ENCODE results near the gene PLXDC2.

- TF ChIP-seq SIN3A (IDR thresholded peaks at IDR 0.05; ENCODE audit: borderline replicate concordance, low read depth, low read length) (no peak), FOXM1 (IDR thresholded peaks at IDR 0.05; ENCODE audit: low read depth) (no peak), CTCF (IDR thresholded peaks at IDR 0.05) (no peak), GABPA (IDR thresholded peaks at IDR 0.05; ENCODE audit: low read depth) (no peak), JUND (IDR thresholded peaks at IDR 0.05) (no peak), REST (IDR thresholded peaks at IDR 0.05; ENCODE audit: low read depth, low read length) (no peak), RCOR1 (IDR thresholded peaks at IDR 0.05; ENCODE audit: low read length) (no peak)
These were observed 43.9 kb downstream of the PLXDC2 start for GRCh38 chr10:19860107-19860506.

All from SK-N-SH (cell line).